Dedifferentiated amniotic fluid mesenchymal stem cell (primary cell): ENCODE data around the gene CSK.

Experiments
- DNase-seq: peaks from one replicate; pipeline ENCODE4 v3.0.0-alpha.2; 2016; ENCODE audit errors: extremely low spot score

CSK gene

DNA sequence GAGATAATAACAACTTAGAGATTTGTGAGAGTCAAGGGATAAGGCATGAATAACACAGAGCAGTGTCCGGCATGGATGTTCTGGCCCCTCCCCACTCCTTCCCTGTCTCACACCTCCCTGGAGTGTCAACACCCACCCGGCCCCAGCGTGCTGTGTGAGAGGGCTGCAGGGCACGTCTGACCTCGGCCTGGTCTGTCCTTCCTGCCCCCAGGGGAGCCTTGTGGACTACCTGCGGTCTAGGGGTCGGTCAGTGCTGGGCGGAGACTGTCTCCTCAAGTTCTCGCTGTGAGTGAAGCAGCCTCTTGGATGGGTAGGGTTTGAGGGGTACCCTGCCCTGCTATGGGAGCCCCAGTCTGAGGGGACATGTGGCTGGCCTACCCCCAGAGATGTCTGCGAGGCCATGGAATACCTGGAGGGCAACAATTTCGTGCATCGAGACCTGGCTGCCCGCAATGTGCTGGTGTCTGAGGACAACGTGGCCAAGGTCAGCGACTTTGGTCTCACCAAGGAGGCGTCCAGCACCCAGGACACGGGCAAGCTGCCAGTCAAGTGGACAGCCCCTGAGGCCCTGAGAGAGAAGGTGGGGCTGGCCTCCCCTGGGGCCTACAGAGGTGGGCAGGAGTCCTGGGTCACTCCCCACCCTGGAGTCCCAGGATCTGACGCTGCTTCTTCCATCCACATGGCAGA, 19.6 kb downstream of the CSK start:
- DNase-seq, result no peak

DNA sequence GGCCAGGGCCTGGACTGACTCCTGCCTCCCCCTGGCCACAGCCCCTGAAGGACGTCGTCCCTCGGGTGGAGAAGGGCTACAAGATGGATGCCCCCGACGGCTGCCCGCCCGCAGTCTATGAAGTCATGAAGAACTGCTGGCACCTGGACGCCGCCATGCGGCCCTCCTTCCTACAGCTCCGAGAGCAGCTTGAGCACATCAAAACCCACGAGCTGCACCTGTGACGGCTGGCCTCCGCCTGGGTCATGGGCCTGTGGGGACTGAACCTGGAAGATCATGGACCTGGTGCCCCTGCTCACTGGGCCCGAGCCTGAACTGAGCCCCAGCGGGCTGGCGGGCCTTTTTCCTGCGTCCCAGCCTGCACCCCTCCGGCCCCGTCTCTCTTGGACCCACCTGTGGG, 20.4 kb downstream of the CSK start:
- DNase-seq, result no peak

DNA sequence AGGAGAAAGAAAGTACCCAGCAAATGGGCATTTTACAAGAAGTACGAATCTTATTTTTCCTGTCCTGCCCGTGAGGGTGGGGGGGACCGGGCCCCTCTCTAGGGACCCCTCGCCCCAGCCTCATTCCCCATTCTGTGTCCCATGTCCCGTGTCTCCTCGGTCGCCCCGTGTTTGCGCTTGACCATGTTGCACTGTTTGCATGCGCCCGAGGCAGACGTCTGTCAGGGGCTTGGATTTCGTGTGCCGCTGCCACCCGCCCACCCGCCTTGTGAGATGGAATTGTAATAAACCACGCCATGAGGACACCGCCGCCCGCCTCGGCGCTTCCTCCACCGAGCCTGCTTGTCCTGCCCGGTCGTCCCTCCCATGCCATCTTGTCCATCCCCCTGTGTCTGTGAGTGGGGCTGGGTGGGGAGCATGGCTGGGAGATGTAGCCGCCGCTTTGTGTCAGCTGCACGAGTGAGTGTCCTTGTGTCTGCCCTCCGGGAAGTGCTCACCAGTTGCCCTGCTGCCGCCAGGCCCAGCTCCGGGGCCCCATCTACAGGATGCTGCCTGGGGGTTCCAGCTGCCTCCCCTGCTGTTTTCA, 21.1 kb downstream of the CSK start:
- DNase-seq, result no peak

DNA sequence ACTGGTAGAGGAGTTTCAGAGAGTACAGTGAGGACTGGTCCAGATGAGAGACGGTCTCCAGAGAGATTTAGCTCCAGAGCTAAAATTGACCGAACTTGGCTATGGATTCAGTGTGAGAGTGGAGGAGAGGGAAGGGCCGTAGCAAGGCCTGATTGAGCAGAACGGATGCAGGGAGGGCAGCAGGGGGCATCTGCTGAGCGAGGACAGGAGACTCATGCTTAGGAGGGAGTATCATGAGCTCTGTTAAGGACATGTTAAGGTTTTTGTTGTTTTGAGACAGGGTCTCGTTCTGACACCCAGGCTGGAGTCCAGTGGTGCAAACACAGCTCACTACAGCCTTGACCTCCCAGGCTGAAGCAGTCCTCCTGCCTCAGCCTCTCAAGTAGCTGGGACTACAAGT, 23.1 kb downstream of the CSK start:
- no peak for DNase-seq

DNA sequence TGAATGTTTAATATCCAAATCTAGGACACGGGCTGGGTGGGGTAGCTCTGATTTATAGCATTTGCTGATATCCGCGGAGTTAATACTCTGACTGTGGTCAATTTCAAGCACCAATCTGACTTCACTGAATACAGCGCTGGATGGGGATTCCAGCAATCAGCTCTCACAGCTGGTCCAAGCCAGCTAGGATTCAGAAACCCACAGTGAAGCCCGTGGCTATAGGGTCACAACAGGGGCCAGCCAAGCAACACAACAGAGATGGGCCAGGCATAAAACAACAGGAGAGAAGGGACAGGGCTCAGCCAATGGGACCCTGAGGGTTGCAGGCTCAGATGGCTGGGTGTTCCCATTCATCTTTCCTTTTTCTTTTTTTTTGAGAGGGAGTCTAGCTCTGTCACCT, 25.4 kb downstream of the CSK start:
- DNase-seq, result no peak

DNA sequence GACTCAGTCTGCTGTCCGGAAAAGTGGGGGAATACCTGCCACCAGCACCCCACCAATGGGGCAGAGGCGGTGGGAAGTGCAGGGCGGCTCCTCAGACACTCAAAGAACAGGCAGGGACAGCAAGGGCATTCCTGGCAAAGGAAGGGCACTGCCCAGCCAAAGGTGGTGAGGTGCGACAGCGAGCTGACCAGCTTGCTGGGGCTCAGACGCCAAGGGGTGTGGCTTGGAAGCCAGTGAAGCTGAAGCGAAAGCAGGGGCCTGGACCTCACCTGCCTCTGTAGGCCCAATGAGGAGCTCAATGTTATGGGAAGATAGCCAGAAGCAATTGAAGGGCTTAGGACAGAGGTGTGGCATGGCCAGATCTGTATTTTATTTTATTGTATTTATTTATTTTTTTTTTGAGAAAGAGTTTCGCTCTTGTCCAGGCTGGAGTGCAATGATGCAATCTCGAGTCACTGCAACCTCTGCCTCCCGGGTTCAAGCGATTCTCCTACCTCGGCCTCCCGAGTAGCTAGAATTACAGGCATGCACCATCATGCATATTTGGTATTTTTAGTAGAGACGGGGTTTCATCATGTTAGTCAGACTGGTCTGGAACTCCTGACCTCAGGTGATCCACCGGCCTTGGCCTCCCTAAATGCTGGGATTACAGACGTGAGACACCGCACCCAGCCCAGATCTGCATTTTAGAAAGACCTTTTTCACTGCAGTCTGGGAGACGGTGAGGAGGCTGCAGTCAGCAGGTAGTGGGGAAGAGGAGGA, 26.4 kb downstream of the CSK start:
- DNase-seq, result no peak

DNA sequence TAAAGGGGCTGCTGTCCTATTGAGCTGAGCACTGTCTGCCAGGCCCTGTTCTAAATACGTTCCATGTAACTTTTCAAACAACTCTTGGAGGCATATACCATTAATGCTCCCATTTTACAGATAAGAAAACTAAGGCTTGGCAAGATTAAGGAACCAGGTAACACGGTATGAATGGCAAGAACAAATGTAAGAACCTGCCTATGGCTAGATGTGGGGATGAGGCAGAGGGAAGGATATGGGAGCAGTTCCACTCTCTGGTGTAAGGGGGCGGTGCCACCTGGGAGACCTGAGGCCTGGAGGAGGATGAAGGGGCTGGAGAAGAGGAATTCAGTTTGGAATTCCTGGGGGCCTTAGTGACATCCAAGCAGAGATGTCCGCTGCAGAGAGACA, 27.0 kb downstream of the CSK start:
- no peak for DNase-seq

DNA sequence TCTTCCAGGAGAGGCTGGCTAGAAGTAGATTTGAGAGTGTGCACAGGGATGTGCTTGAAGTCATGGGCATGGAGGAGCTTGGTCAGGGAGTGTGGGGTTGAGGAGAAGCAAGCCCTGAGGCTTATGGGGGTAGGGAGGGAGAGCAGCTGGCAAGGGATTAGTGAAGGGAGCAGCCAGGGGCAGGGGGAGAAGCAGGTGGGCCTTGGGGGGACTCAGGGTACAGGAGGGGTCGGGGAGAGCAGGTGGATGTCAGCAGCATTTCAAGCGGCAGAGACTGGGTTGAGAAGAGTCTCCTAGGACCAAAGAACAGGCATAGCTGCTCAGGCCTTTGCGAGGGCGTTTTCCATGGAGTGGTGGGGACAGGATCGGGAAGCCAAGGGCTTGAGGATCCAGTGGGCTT, 27.4 kb downstream of the CSK start:
- DNase-seq, result no peak

DNA sequence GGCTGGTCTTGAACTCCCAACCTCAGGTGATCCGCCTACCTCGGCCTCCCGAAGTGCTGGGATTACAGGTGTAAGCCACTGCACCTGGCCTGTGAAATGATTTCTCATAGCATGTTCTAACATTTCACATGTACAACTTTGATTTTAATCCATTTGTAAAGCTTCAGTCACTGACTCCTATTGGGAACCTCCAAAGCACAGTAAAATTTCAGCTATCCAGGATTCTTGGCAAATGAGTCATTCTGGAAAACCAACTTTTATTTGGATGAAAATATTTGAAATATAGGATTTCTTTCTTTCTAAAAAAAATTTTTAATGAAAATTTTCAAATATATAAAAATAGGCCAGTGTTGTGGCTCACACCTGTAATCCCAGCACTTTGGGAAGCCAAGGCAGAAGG, 28.1 kb downstream of the CSK start:
- DNase-seq, result no peak

DNA sequence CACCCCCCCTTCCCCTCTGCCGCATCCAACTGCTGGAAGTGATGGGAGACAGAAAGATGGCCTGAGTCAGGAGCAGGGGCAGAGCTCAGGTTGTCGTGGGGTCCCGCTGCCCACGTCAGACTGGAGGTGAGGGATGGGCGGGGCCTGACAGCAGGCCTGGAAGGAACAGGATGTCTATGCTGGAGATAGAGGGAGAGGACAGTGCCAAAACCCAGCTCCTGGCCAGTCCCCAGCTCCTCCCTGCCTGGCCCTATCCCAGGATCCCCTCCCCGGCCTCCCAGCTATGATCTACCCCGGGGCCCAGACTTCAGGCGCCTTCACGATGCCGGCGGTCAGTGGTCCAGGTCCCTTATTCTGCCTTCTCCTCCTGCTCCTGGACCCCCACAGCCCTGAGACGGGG, 30.7 kb downstream of the CSK start, which contains the start of gene LMAN1L:
TSS of gene LMAN1L (plus strand) at position 303 of the 400 bp plus-strand sequence. CDS start at position 323, 20 bp downstream.
- no peak for DNase-seq

DNA sequence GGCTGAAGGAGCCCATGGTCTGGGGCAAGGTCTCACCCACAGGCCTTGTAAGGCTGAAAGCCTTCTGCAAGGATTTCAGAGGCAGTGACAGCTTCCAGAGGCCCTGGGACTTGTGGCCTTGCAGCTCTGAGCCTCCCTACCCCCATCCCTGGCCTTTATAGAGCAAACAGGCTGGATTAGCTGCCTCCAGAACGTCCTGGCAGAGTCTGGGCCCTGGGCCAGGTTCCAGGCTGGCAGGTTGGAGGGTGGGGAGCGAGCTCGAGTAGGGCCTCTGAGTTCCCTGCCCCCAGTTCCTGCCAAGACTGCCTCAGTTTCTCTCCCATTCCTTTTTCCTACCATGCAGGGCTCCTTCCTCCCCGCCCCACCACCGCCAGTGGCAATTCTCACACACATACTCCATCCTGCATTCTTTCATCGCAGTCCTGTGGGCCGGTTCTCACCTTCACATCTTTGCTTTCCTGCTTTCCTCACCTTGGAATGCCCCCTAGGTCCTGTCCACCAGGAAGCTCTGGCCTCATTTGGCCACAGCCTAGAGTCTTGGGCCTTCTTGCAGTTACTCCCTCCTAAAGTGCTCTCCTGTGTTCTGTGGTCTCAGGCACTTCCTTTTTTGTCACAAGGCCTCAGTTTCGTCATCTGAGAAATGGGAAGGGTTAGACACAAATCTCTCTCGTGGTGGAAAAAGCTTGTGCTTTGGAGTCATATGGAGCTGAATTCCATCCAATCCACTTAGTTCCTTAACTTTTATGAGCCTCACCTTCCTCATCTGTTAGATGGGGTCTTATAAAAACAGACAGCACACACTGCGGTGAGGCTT, 33.4 kb downstream of the CSK start:
- DNase-seq, result no peak

DNA sequence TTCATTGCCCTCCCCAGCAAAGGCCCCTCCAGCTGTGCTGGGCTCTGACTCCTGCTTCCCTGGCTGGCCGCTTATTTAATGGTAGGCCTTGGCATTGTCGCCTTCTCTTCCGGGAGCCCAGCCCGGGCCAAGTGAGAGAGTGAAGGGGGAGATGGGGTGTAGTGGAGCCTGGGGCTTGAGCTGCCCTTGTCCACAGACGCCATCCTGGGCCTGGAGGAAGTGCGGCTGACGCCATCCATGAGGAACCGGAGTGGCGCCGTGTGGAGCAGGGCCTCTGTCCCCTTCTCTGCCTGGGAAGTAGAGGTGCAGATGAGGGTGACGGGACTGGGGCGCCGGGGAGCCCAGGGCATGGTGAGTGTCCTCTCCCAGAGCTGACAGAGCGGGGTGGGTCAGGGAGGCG, 34.1 kb downstream of the CSK start:
- no peak for DNase-seq

DNA sequence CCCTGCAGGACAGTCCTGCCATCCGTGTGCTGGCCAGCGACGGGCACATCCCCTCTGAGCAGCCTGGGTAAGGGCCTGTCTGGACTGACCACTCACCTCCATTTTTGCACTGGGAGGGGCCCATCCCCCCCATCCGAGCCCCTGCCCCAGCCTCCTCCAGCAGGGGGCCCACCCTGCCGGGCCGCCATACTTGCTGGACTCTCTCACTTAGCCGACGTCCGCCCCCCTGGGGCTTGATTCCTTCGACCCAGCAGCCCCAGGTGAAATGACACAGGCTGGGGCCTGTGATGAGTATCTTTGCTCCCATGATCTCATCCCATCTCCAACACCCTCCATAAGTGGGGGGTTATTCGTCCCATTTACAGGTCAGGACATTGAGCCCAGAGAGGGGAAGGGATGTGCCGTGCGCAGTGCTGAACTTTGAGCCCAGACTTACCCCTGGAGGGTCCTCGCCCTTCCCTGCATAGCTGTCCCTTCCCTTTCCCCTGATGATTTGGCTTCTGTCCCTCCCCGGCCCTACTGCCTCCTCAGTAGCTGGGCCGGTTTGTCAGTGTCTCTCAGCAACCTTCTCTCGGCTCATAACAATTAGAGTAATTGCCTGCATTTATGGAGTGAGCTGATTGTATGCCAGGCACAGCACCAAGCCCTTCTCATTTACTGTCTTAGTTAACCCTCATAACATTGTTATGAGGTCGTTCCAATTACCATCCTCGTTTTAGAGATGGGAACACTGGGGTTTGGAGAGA, 34.9 kb downstream of the CSK start:
- no peak for DNase-seq

DNA sequence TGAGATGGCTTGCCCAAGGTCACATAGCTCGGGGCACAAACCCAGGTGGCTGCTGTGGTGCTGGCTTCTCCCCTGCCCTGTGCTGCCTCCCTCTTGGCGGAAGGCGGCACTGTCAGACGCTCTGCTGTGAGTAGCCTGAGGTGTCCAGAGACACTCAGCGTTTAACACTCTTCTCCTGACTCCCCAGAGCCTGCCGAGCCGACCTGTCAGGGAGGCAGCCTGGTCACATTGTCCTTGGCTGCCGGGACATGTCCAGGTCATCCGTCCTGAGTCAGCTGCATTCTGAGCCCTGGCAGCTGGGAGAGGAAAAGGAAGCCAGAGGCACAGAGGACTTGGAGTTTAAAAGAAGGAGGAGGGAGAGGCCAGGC, 35.5 kb downstream of the CSK start:
- no peak for DNase-seq

DNA sequence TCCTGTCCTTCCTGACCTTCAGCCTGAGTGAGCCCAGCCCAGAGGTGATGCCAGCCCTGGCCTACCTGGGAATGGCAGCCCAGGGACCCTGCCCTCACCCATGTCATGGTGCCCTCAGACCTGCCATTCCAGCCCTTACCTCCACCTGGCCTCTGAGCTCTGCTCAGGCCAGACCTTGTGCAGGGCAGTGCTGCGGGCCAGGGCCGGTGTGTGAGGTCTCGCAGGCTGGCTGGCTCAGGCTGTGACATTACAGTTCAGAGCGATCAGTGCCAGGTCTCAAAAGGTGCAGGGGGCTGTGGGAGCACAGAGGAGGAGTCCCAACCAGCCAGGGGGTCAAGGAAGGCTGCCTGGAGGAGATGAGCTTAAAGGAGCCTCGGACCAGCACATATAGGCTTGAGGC, 38.2 kb downstream of the CSK start:
- no peak for DNase-seq

DNA sequence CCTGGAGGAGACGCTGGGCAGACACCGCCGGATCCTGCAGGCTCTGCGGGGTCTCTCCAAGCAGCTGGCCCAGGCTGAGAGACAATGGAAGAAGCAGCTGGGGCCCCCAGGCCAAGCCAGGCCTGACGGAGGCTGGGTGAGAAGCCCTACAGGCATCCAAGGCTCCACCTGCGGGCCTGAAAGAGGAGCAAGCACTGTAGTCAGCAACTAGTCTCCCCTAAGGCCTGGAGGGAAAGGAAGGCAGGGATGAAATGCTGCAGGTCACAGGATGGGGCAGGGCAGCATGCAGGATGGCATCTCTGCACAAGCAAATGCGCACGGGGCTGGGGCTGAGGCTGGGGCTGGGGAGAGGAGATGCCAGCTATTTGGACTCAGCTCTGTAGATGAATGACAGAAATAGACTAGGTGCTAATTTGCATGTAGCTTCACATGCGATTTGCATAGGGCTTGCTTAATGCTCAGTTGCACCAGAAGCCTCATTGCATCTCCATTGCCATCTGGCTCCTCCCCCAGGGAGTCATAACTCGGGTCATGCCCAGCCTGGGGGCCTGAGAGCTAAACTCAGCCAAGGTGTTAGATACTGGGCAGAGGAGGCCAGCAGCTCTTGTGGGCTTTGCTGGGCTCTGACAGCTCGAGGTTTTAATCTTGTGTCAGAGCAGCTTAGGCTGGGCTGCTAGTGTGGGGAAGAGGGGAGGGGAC, 39.4 kb downstream of the CSK start:
- no peak for DNase-seq

DNA sequence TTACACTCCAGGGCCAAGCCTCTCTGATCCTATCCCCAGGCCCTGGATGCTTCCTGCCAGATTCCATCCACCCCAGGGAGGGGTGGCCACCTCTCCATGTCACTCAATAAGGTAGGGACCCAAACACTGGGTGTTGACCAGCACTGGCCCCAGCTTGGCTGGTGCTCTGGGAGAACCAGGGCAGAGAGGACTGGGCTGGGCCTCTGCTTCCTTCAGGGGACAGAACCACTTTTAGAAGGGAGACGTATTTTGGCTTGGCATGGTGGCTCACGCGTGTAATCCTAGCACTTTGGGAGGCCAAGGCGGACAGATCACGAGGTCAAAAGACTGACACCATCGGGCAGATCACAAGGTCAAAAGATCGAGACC, 39.9 kb downstream of the CSK start:
- no peak for DNase-seq

DNA sequence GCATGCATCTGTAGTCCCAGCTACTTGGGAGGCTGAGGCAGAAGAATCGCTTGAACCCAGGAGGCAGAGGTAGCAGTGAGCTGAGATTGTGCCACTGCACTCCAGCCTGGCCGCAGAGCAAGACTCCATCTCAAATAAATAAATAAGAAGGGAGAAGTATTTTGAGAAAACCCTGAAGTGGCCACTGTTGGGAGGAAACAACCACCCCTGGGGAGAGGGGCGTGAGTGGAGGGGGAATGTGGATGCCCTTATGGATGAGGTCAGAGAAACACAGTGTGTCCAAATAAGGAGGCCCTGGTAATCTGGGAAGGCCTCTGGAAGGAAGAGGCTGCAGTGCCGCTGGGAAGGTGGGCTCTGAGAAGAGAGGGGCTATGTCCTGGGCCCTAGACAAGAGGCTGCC, 40.4 kb downstream of the CSK start:
- DNase-seq, result no peak

DNA sequence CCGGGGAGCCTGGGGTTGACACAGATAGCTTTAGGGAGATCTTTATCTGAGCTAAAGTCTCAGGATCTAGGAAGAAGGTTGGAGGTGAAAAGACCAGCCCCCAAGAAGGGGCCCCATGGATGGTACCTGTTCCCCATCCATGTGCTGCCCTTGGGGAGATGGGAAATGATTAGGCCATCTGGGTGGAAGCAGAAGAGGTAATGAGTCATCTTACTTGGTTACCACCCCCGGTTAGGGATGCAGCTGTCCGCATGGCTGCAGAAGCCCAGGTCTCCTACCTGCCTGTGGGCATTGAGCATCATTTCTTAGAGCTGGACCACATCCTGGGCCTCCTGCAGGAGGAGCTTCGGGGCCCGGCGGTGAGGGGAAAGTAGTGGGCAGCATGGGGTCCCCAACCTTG, 41.4 kb downstream of the CSK start:
- DNase-seq, result no peak

DNA sequence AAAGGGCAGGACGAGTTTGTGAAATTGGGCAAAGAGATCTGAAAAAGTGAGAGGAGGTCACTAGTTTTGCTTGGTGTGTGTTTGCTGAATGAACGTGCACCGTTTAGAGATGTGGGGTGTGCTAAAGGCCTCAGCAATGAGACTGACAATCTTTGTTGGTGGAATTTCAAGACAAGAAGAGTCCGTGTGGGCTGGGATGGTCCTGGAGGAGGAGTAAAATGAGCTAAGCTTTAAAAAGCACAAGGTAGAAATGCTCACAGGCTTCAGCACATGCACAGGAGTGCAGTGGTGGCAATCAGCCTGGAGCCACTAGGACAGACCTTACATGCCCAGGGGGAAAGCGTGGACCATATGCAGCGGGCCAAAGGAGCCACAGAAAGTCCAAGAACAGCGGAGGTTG, 43.1 kb downstream of the CSK start:
- no peak for DNase-seq

DNA sequence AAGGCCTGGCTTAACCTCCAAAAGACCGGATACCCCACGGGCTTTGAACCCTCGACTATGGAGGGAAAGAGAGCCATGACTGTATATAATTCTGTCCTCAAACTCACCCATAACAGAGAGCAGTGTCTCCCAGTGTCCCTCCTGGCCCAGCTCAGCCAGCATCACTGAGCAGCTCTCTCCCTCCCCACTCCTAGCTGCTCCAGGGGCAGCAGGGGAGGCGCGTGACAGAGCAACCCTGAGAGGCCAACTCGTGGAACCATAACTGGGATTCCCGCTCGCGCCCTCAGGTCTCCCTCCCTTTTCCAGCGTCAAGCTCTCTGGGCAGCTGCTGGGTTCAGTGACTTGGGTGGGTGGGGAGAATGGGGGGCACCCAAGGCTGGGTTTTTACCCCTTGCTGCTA, 44.0 kb downstream of the CSK start:
- no peak for DNase-seq
